ENCODE measurements around the gene RTBDN. TPM values are rescaled to one million over a fixed set of nuclear protein-coding genes. Genes with fewer than 3 reads are reported as not detected.

Gene RTBDN
- total RNA-seq, 1 donor from 2014 or later = not detected

DNA sequence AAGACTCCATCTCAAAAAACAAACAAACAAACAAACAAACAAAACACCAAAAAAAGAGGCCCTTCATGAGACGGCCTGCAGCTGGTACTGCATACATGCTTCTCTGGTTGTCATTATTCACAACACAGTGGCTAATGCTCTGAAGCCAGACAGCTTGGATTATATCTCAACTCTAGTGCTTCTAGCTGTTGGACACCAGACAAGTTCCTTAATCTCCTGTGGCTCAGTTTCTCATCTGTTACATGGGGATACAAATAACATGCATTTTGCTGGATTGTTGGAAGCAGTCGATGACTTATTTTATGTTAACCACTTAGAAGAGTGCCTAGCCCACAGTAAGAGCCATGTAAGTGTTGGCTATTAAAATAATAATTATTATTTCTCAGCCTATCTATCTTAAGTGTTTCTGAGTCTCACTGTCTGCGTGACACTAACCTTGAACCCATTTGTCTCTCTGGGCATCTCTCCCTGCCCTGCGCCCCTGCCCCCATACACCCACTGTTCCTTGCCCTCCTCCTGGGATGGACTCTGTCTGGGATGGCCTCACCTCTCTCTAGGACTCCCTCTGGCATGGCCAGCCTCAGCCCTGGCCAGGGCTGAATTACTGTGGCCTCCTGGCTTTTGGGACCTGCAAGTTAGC, 46.2 kb downstream of the RTBDN start:
- Mint-ChIP-seq H3K9me3 (ENCODE audit: low read depth) (no peaks in the 10 kb centered on the region), H3K27ac (ENCODE audit: unreplicated experiment) (peak overlapping the region; percentile 99), H3K4me1 (ENCODE audit: low read depth) (peaks cover 38% of the 10 kb centered on the region), H3K27me3 (ENCODE audit: low read depth) (no peaks in the 10 kb centered on the region), H3K36me3 (ENCODE audit: low read depth) (peaks cover under 1% of the 10 kb centered on the region), H3K4me3 (ENCODE audit: unreplicated experiment) (no peak overlapping the region)
- TF ChIP-seq, protein P1, sequence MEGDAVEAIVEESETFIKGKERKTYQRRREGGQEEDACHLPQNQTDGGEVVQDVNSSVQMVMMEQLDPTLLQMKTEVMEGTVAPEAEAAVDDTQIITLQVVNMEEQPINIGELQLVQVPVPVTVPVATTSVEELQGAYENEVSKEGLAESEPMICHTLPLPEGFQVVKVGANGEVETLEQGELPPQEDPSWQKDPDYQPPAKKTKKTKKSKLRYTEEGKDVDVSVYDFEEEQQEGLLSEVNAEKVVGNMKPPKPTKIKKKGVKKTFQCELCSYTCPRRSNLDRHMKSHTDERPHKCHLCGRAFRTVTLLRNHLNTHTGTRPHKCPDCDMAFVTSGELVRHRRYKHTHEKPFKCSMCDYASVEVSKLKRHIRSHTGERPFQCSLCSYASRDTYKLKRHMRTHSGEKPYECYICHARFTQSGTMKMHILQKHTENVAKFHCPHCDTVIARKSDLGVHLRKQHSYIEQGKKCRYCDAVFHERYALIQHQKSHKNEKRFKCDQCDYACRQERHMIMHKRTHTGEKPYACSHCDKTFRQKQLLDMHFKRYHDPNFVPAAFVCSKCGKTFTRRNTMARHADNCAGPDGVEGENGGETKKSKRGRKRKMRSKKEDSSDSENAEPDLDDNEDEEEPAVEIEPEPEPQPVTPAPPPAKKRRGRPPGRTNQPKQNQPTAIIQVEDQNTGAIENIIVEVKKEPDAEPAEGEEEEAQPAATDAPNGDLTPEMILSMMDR (IDR thresholded peaks at IDR 0.05) = no peak
- DNase-seq (ENCODE audit: low spot score) = no peak

DNA sequence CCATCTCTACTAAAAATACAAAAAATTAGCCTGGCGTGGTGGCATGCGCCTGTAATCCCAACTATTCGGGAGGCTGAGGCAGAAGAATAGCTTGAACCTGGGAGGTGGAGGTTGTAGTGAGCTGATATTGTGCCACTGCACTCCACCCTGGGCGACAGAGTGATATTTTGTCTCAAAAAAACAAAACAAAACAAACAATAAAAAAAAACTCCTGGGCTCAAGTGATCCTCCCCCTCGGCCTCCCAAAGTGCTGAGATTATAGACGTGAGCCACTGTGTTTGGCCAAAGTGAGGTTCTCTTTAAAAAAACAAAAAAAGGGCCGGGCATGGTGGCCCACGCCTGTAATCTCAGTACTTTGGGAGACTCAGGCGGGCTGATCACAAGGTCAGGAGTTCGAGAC, 46.9 kb downstream of the RTBDN start:
- peaks cover 38% of the 10 kb centered on the region for H3K4me1 Mint-ChIP-seq (ENCODE audit: low read depth)
- H3K27me3 Mint-ChIP-seq (ENCODE audit: low read depth) = no peaks in the 10 kb centered on the region
- no peak for DNase-seq (ENCODE audit: low spot score)
- no peak overlapping the region for H3K4me3 Mint-ChIP-seq (ENCODE audit: unreplicated experiment)
- peak overlapping the region; percentile 99 for H3K27ac Mint-ChIP-seq (ENCODE audit: unreplicated experiment)
- no peaks in the 10 kb centered on the region for H3K36me3 Mint-ChIP-seq (ENCODE audit: low read depth)
- TF ChIP-seq, protein P1 (IDR thresholded peaks at IDR 0.05) = no peak
- H3K9me3 Mint-ChIP-seq (ENCODE audit: low read depth) = no peaks in the 10 kb centered on the region

DNA sequence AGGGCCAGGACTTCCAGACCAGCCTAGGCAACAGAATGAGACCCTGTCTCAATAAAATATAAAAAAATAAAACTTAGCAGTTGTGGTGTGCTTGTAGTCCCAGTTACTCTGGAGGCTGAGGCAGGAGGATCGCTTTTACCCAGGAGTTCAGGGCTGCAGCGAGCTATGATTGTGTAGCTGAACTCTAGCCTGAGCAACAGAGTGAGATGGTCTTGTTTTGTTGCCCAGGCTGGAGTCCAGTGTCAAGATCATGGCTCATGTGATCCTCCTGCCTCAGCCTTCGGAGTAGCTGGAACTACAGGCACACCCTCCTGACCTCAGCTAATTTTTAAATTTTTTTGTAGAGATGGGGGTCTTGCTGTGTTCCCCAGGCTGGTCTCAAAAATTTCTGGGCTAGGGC, 47.4 kb downstream of the RTBDN start:
- H3K4me3 Mint-ChIP-seq (ENCODE audit: unreplicated experiment) = no peak overlapping the region
- no peak for DNase-seq (ENCODE audit: low spot score)

DNA sequence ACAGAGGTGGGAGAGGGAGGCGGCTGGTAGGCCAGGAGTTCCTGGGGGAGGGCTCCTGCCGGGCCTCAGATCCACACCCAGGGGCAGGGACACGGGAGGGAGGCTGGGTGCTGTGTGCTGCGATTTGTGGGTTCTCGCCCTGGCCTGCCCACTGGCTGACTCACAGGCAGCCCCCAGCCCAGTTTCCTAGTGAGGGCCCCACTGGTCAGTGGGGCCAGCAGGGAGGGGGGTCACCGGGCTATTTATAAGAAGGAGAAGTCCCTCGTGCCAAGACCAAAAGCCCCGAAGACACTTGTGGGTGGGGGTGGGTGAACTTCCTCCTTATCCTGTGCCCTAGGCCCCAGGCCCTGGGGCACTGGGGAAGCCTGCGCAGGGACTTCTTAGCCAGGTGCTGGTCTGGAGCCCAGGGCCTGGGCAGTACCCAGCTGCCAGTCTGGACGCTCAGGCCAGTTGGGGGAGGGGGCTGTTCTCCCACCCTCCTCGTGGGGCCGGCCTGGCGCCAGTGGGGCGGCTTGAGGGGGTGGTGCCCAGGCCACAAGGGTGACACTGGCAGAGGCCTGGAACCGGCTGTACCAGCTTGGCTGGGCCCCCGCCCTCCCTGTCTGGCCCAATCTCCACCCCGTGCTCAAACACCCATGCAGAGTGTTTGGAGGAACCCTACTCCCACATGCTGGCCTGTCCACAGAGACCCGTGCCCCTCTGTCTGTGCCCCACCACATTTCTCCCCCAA, 48.1 kb downstream of the RTBDN start:
- no peak for DNase-seq (ENCODE audit: low spot score)
- Mint-ChIP-seq H3K4me1 (ENCODE audit: low read depth) (peaks cover 45% of the 10 kb centered on the region), H3K27ac (ENCODE audit: unreplicated experiment) (peak overlapping the region; percentile 72), H3K9me3 (ENCODE audit: low read depth) (no peaks in the 10 kb centered on the region), H3K4me3 (ENCODE audit: unreplicated experiment) (no peak overlapping the region), H3K36me3 (ENCODE audit: low read depth) (no peaks in the 10 kb centered on the region), H3K27me3 (ENCODE audit: low read depth) (no peaks in the 10 kb centered on the region)
- TF ChIP-seq, protein P1 (IDR thresholded peaks at IDR 0.05) = no peak

More for the DNA sequence above, 47.4 kb downstream of the RTBDN start:
- Mint-ChIP-seq H3K27me3 (ENCODE audit: low read depth) (no peaks in the 10 kb centered on the region), H3K9me3 (ENCODE audit: low read depth) (no peaks in the 10 kb centered on the region), H3K4me1 (ENCODE audit: low read depth) (peaks cover 41% of the 10 kb centered on the region), H3K36me3 (ENCODE audit: low read depth) (no peaks in the 10 kb centered on the region), H3K27ac (ENCODE audit: unreplicated experiment) (peak overlapping the region; percentile 72)
- TF ChIP-seq, protein P1 (IDR thresholded peaks at IDR 0.05) = no peak

DNA sequence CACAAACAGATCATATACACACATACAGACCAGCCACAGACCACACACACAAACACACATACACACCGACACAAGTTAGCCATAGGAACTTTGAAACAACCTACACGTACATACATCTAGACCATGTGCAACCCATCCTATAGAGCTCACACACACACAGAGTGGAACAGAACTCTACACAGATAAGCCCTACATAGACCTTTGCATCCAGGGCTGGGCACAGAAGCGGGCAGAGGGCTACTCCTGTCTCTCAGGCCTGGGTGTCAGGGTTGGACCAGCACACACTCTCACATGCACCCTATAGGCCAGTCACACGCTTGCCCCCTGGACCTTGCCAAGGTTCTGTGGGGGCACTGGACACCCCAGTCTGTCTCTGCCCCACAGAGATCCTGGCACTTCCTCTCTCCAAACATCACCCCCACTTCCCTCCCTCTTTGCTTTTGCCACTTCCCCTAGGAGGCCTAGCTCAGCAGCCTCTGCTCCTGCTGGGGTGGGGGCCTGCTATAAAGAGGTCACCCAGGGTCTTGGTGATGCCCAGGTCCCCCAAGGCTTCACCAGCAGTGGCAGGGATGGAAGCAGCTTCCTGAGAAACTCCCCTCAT, 48.8 kb downstream of the RTBDN start:
- Mint-ChIP-seq H3K9me3 (ENCODE audit: low read depth) (no peaks in the 10 kb centered on the region), H3K36me3 (ENCODE audit: low read depth) (no peaks in the 10 kb centered on the region), H3K4me1 (ENCODE audit: low read depth) (peaks cover 38% of the 10 kb centered on the region), H3K4me3 (ENCODE audit: unreplicated experiment) (no peak overlapping the region), H3K27ac (ENCODE audit: unreplicated experiment) (no peak overlapping the region), H3K27me3 (ENCODE audit: low read depth) (no peaks in the 10 kb centered on the region)
- DNase-seq (ENCODE audit: low spot score) = no peak
- TF ChIP-seq, protein P1 (IDR thresholded peaks at IDR 0.05) = no peak

All from chondrocyte (in vitro differentiated cells).